ENCODE measurements around the gene BORCS5. TPM values are rescaled to one million over a fixed set of nuclear protein-coding genes. Genes with fewer than 3 reads are reported as not detected.

BORCS5 gene
- total RNA-seq, 1 donor from 2014 or later: 10.1 TPM

- ATAC-seq (no peak), DNase-seq (no peak)
- peaks cover 36% of the 10 kb centered on the region for H3K4me1 ChIP-seq
- no peak for TF ChIP-seq CTCF (IDR thresholded peaks at IDR 0.05)
- no peaks in the 10 kb centered on the region for H3K27me3 ChIP-seq (ENCODE audit: low read depth)
- H3K27ac ChIP-seq: no peak overlapping the region
- intact Hi-C loops (cut with DNase I): no loop called here
- H3K9me3 ChIP-seq: no peaks in the 10 kb centered on the region
- H3K4me3 ChIP-seq: no peak overlapping the region
- H3K36me3 ChIP-seq: no peaks in the 10 kb centered on the region
Observed at GRCh38 chr12:12510551-12510950, 153.7 kb downstream of the BORCS5 start.

GRCh38 chr12:12511021-12511783, 154.3 kb downstream of the BORCS5 start:
- Histone ChIP-seq H3K4me3 (no peak overlapping the region), H3K27me3 (ENCODE audit: low read depth) (no peaks in the 10 kb centered on the region), H3K4me1 (peaks cover 30% of the 10 kb centered on the region), H3K27ac (no peak overlapping the region), H3K9me3 (no peaks in the 10 kb centered on the region), H3K36me3 (no peaks in the 10 kb centered on the region)
- intact Hi-C loops (cut with DNase I): no loop called here
- TF ChIP-seq CTCF (IDR thresholded peaks at IDR 0.05): no peak
- DNase-seq: no peak
- no peak for ATAC-seq

- Histone ChIP-seq H3K4me3 (no peak overlapping the region), H3K27ac (no peak overlapping the region), H3K36me3 (no peaks in the 10 kb centered on the region), H3K4me1 (peaks cover 21% of the 10 kb centered on the region), H3K9me3 (no peaks in the 10 kb centered on the region), H3K27me3 (ENCODE audit: low read depth) (no peaks in the 10 kb centered on the region)
- no peak for TF ChIP-seq CTCF (IDR thresholded peaks at IDR 0.05)
- no peak for ATAC-seq
- intact Hi-C loops (cut with DNase I): no loop called here
- DNase-seq: no peak
Observed at GRCh38 chr12:12511895-12512711, 155.2 kb downstream of the BORCS5 start.

GRCh38 chr12:12513416-12514006, 156.6 kb downstream of the BORCS5 start:
- ATAC-seq: no peak
- no peaks in the 10 kb centered on the region for H3K9me3 ChIP-seq
- no peaks in the 10 kb centered on the region for H3K27me3 ChIP-seq (ENCODE audit: low read depth)
- no peak for TF ChIP-seq CTCF (IDR thresholded peaks at IDR 0.05)
- H3K27ac ChIP-seq: no peak overlapping the region
- H3K4me1 ChIP-seq: peaks cover 16% of the 10 kb centered on the region
- peaks cover 11% of the 10 kb centered on the region for H3K36me3 ChIP-seq
- no peak for DNase-seq
- intact Hi-C loops (cut with DNase I): no loop called here
- H3K4me3 ChIP-seq: no peak overlapping the region

- intact Hi-C loops (cut with DNase I): no loop called here
- no peak overlapping the region for H3K27ac ChIP-seq
- peaks cover 34% of the 10 kb centered on the region for H3K36me3 ChIP-seq
- H3K4me3 ChIP-seq: no peak overlapping the region
- no peak for ATAC-seq
- no peak for DNase-seq
- H3K27me3 ChIP-seq (ENCODE audit: low read depth): no peaks in the 10 kb centered on the region
- H3K9me3 ChIP-seq: no peaks in the 10 kb centered on the region
- H3K4me1 ChIP-seq: peaks cover 15% of the 10 kb centered on the region
- TF ChIP-seq CTCF (IDR thresholded peaks at IDR 0.05): no peak
Observed at GRCh38 chr12:12518464-12518845, 161.6 kb downstream of the BORCS5 start.

Data from lower lobe of right lung (tissue), 2 donors.